Transverse colon (tissue), 4 donors: ENCODE data around the gene APOBEC2.

Experiments
- CTCF ChIP-seq, 5 experiments: fragments of 200-600 bp in 3 of 5; fragments of 450-650 bp in 2 of 5; sonication (generic) in 3 of 5; IDR thresholded peaks; 1 replicate in 2 of 5; 2 replicates in 3 of 5; pipeline ENCODE4 v1.5.1; 2016 to 2017; ENCODE audit warnings: antibody characterized with exemption in 5 of 5, inconsistent platforms in 3 of 5, mild to moderate bottlenecking in 2 of 5, moderate library complexity in 1 of 5
- EP300 ChIP-seq: sonication (generic); formaldehyde crosslinking; IDR thresholded peaks from one replicate; pipeline ENCODE4 v1.6.1; 2017; ENCODE audit warnings: antibody characterized with exemption, low read depth
- POLR2A ChIP-seq: fragments of 450-650 bp; IDR thresholded peaks from one replicate; pipeline ENCODE4 v1.6.1; 2016; ENCODE audit warnings: antibody characterized with exemption, mild to moderate bottlenecking, moderate library complexity
- POLR2AphosphoS5 ChIP-seq, 3 donors: sonication (generic); formaldehyde crosslinking; IDR thresholded peaks; one replicate each; pipeline ENCODE4 v1.6.1; 2016; ENCODE audit warnings: antibody characterized with exemption in 3 of 3

DNA sequence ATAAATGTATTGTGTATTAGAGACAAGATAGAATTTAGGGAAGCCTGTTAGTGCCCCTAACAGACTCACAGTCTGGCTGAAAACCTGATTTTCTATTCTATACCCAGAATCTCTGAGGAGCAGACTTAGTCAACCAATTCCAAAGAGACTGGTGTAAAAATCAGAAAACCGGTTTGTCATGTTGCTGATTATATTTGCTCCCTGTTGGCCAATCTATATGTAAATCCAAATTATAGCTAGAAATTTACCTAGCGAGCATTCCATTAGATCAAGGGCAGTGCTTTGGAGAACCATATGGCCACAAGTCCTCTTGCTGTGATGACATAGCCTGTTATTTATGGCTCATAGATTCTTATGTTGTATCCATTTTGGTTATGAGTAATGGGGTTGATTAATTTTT, 24.5 kb downstream of the APOBEC2 start:
- TF ChIP-seq CTCF (IDR thresholded peaks at IDR 0.05): no peak
- no peak for TF ChIP-seq POLR2A
- TF ChIP-seq EP300: no peak
- no peak for TF ChIP-seq POLR2AphosphoS5 (IDR thresholded peaks at IDR 0.05)
